CD4-positive, alpha-beta T cell treated with Interferon alpha-2 for 1 hour (primary cell): Measurements from ENCODE around the gene TEX52.

Experiments
- DNase-seq, 2 donors: peaks; one replicate each; pipeline ENCODE4 v3.0.0-alpha.2; 2020 to 2022

The TEX52 gene

GRCh38 chr12:2826721-2827515 is 29.9 kb downstream of the TEX52 start:
- no peak for DNase-seq

DNA sequence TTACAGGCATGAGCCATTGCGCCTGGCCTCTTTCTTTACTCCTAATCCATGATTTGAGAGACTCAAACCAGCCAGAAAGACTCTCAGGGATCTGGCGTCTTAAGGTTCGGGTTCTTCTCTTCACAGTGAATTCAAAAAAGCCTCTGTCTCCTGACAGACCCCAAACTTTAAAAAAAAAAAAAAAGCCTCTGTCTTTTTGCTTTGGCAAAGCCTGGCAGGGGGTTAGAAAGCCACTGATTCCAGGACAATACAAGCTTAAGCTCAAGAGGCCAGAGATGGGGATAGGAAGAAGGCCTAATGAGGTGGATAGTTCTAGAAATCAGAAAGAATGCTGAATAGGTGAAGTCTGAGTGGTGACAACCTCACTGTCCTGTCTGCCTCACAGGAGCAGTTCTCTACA is 30.8 kb downstream of the TEX52 start:
- DNase-seq: no peak

DNA sequence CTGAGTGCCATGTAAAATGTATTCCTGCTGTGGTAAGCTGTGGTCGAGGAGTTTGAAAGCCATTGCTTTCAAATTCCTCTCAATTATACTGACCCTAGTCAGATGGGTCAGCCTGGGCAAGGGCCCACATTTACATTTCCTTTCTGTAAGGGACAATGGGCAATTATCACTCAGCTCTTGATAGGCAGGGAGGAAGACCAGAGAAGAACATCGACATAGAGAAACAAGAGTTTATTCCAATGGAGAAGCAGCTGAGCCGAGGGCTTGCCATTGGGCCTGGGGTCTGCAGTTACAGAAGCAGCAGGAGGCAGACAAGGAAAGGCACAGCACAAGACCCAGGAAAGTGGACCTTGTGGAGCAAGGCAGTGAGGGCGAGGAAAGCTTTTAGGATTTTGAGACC is 31.7 kb downstream of the TEX52 start:
- no peak for DNase-seq

- DNase-seq: no peak
Measured at GRCh38 chr12:2824541-2824940, 32.3 kb downstream of the TEX52 start.

DNA sequence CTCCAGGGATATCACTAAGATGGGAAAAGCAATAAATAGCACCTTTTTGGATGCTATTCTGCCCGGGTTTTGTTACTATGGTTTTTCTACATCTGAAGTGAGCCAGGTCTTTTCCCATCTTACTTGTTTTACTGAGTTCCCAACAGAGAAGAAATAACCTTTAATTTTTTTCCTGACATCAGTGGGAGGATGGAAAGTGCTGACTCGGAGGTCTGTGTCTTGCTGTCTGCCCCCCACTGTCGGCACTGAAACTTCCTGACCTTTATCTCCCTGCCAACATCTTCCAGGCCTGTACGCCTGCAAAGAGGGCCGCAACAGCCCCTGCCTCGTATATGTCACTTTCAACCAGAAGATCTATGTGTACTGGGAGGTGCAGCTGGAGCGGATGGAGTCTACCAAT is 33.4 kb downstream of the TEX52 start:
- DNase-seq: no peak

- DNase-seq: no peak
Measured at GRCh38 chr12:2820432-2820831, 36.4 kb downstream of the TEX52 start.

- DNase-seq: no peak
Measured at GRCh38 chr12:2819810-2820209, 37.0 kb downstream of the TEX52 start.

- DNase-seq: peak; percentile 38 to 63
Measured at GRCh38 chr12:2813214-2814185, 43.3 kb downstream of the TEX52 start.

DNA sequence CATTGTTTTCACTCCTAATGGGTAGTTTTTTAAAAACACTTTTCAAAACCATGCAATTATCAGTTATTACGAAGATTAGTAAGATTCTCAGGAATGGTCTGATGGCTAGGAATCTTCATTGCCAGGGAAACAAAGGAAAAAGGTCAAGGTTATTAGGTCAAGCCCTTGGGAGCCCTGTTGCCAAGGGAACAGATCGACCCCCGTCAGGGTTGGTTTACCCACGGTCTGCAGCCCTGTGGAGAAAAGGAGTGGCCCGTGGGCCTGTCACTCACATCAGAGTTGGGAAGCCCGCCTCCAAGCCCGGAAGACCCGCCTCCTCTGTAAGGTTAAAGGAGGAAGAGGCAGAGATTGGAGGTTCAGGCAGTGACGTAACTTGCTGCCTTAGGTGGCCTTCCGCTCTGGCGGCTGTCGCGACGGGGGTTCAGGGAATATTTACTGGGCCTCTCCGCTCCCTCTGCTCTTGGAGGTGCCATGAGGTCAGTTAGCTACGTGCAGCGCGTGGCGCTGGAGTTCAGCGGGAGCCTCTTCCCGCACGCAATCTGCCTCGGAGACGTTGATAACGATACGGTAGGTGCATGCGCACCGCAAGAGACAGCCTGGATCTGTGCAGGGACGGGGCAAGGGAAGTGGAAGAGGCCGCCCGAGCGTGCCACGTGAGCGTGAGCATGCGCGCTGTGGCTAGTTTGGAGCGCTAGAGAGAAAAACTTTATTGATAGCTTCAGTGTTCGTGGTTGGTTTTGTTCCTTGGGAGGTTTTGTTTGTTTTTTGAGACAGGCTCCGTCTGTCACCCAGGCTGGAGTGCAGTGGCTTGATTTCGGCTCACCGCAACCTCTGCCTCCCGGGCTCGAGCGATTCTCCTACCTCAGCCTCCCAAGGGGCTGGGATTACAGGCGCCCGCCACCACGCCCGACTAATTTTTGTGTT is 44.3 kb downstream of the TEX52 start, which contains the start of gene ITFG2:
ITFG2 (plus strand) TSS at position 379 of the 924 bp plus-strand sequence; CDS start at position 472, 93 bp downstream.
- DNase-seq: peak; percentile 97

DNA sequence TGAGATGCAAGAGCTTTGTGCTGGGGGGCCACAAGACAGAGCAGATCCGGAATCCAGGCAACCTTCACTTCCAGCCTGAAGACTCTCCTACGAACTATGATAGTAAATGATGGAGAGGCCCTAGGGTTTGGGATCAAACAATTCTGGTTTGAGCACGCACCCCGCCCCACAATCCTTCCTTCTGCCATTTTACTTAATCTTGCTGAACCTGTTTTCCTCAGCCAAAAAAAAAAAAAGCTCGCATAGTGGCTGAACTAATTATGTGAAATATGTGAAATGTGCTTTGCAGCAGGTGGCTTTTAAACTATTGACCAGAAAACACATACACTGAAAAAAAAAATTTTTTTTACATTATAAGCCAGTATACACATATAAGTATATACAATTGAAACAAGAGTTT is 45.0 kb downstream of the TEX52 start:
- DNase-seq: no peak

GRCh38 chr12:2806700-2807099 is 50.1 kb downstream of the TEX52 start:
- DNase-seq: no peak

DNA sequence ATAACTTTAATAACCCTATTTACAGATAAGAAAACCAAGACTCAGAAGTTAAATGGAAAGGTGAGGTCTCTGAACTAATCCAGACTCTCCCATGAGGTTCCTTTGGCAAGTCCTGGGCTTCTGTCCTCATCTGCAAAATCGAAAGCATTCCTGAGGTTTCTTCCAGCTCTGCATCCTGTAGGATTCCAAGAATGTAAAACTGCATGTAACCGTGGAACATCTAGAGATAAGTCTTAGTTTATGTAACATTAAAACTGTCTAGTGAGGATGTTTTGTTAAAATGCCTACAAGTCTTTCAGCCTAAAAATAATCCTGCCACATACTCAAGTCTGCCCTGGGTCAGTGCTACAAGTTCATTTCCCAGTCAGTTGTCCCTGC is 51.7 kb downstream of the TEX52 start:
- DNase-seq: no peak

GRCh38 chr12:2804393-2805142 is 52.3 kb downstream of the TEX52 start:
- DNase-seq: no peak

- DNase-seq: no peak
Measured at GRCh38 chr12:2803635-2804392, 53.0 kb downstream of the TEX52 start.

DNA sequence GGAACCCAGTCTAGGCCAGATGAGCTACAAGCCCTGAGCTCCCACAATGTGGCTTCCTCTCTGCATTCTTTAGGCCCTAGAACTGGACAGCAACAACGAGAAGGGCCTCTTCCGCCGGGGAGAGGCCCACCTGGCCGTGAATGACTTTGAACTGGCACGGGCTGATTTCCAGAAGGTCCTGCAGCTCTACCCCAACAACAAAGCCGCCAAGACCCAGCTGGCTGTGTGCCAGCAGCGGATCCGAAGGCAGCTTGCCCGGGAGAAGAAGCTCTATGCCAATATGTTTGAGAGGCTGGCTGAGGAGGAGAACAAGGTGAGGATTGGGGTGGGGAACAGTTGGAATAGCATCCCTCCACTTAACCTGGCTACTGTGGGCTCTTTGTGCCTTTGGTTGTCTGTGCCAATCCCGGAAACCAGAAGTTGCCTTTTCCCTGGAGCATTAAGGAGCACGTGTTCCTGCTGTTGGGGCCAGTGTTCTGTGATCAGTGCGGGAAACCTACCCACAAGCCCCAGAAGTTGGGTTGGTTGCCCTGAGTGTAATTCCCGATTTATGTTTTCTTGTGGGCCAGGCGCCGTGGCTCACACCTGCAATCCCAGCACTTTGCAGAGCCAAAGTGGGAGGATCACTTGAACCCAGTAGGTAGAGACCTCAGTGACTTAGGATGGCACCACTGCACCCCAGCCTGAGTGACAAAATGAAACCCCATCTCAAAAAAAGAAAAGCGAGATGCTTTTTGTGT is 55.6 kb downstream of the TEX52 start:
- no peak for DNase-seq

- DNase-seq: no peak
Measured at GRCh38 chr12:2800046-2800570, 56.7 kb downstream of the TEX52 start.
